HG03460 (cell line): ENCODE measurements around the gene KRT27.

Experiments
- ATAC-seq: cut with Tn5 transposase; IDR thresholded peaks from one replicate; pipeline ENCODE4 v1.9.1; 2021; ENCODE audit not compliant: unreplicated experiment

Gene KRT27

GRCh38 chr17:40810494-40810893 lies 28.1 kb upstream of the KRT27 start:
- no peak for ATAC-seq

GRCh38 chr17:40809721-40810421 lies 27.5 kb upstream of the KRT27 start:
- ATAC-seq, result no peak

GRCh38 chr17:40806131-40806530 lies 23.8 kb upstream of the KRT27 start:
- no peak for ATAC-seq

- no peak for ATAC-seq
Measured at GRCh38 chr17:40803617-40804082, 21.3 kb upstream of the KRT27 start.

- no peak for ATAC-seq
Measured at GRCh38 chr17:40801157-40801556, 18.8 kb upstream of the KRT27 start.

- no peak for ATAC-seq
Measured at GRCh38 chr17:40800381-40800780, 18.0 kb upstream of the KRT27 start.

- ATAC-seq, result no peak
Measured at GRCh38 chr17:40799859-40800258, 17.5 kb upstream of the KRT27 start, which contains the start of gene KRT28. Gene KRT28, minus strand, starts transcription at chr17:40799959. Its CDS starts 66 bp downstream, at chr17:40799893.

GRCh38 chr17:40796846-40797245 lies 14.5 kb upstream of the KRT27 start:
- no peak for ATAC-seq

GRCh38 chr17:40795019-40795667 lies 12.8 kb upstream of the KRT27 start:
- no peak for ATAC-seq

GRCh38 chr17:40794466-40794865 lies 12.1 kb upstream of the KRT27 start:
- no peak for ATAC-seq

GRCh38 chr17:40793832-40794231 lies 11.5 kb upstream of the KRT27 start:
- no peak for ATAC-seq

GRCh38 chr17:40791787-40792436 lies 9.6 kb upstream of the KRT27 start:
- ATAC-seq, result no peak

- no peak for ATAC-seq
Measured at GRCh38 chr17:40791111-40791510, 8.8 kb upstream of the KRT27 start.

- ATAC-seq, result no peak
Measured at GRCh38 chr17:40779181-40779909, 3.0 kb downstream of the KRT27 start.

GRCh38 chr17:40778461-40778860 lies 3.9 kb downstream of the KRT27 start:
- no peak for ATAC-seq

GRCh38 chr17:40777971-40778370 lies 4.4 kb downstream of the KRT27 start:
- ATAC-seq, result no peak

- no peak for ATAC-seq
Measured at GRCh38 chr17:40777459-40777858, 4.9 kb downstream of the KRT27 start.

- no peak for ATAC-seq
Measured at GRCh38 chr17:40775945-40776344, 6.4 kb downstream of the KRT27 start.

- ATAC-seq, result no peak
Measured at GRCh38 chr17:40772101-40772500, 10.2 kb downstream of the KRT27 start, which contains the start of gene KRT26. Gene KRT26, minus strand, starts transcription at chr17:40772201. Its CDS starts 88 bp downstream, at chr17:40772113.

- ATAC-seq, result no peak
Measured at GRCh38 chr17:40765657-40766056, 16.7 kb downstream of the KRT27 start.

GRCh38 chr17:40763752-40764151 lies 18.6 kb downstream of the KRT27 start:
- ATAC-seq, result no peak
